Ectodermal cell (in vitro differentiated cells): Measurements from ENCODE around the gene SMIM3.

Source experiments
- H3K27ac ChIP-seq: 2 replicates; pipeline ENCODE4 v1.7.0; 2013; ENCODE audit warnings: mild to moderate bottlenecking, low read depth, low read length; ENCODE audit not compliant: insufficient read depth, poor library complexity, severe bottlenecking
- H3K27me3 ChIP-seq: 2 replicates; pipeline ENCODE4 v1.7.0; 2013; ENCODE audit warnings: mild to moderate bottlenecking, low read length; ENCODE audit not compliant: insufficient read depth, control insufficient read depth, poor library complexity, severe bottlenecking
- H3K36me3 ChIP-seq: one replicate; pipeline ENCODE4 v1.7.0; 2013; ENCODE audit warnings: low read length; ENCODE audit not compliant: control insufficient read depth, insufficient read depth
- H3K4me1 ChIP-seq: one replicate; pipeline ENCODE4 v1.7.0; 2013; ENCODE audit warnings: low read length; ENCODE audit not compliant: control insufficient read depth, insufficient read depth
- H3K4me3 ChIP-seq: 2 replicates; pipeline ENCODE4 v1.7.0; 2013; ENCODE audit warnings: low read depth, low read length, control low read depth; ENCODE audit not compliant: insufficient read depth
- H3K9me3 ChIP-seq: 2 replicates; pipeline ENCODE4 v1.7.0; 2013; ENCODE audit warnings: mild to moderate bottlenecking, low read length, moderate library complexity; ENCODE audit not compliant: control insufficient read depth
- WGBS, 2 experiments: methylation state at CpG; one replicate each; pipeline ENCODE4 v1.1.7; 2013; ENCODE audit warnings: missing lambda C conversion rate in 2 of 2; 5-methylcytosine and 5-hydroxymethylcytosine counted together

Gene SMIM3

DNA sequence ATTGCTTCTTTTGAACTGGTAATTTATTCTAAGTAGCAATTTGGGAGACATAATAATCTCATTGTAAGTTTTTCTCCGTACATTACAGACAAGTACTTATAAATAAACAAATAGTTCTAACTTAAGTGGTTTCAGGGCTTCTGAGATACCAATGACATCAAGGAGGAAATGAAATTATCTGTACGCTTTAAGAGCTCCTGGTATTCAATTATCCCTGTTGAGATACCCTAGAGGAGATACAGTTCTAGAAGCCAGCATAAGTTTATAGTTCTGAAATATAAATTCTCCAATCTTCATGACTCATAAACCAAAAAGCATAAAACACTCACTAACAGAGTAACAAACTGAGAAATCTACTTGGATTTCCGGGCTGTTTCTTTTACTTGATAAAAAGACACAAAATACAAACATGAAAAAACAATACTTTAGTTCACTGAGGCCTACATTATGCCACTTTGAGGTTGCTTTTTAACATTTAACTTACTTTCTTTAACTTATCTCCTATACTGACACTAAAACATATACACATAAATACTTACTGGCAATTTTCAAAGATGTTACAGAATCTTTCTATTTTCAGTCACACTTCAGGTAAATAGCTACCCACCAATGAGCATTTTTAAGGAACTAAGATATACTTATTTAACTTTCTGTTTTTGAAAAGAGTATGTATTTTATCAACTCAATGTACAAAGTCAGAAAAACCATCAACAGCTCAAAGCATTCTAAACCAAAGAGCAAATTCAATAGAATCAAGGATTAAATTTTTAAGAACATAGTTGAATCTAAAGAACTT lies 27.3 kb upstream of the SMIM3 start:
- Histone ChIP-seq H3K4me3 (no peak overlapping the region), H3K27ac (no peak overlapping the region), H3K4me1 (no peaks in the 10 kb centered on the region), H3K36me3 (peaks cover 33% of the 10 kb centered on the region), H3K27me3 (no peaks in the 10 kb centered on the region), H3K9me3 (no peaks in the 10 kb centered on the region)
- WGBS, 2 experiments, result 88 to 100% methylated on average over 1 to 3 of the region's 3 CpGs

DNA sequence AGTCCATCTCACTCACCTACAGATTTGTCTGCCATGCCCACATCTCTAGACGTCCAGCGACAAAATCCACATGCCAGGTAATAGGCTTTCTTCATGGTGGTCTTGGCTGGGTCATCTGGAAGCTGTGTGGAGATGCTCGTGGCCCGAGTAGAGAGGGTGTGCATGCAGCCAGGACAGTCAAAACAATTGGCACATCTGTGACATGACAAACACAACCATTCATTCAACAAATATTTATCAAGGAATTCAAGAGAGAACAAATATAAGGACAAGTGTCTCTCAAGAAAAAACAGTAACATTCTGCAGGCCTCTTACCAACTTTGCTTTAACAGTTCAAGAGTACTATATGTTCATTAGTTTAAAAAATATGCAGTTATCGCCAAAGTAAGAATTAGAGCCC lies 25.1 kb upstream of the SMIM3 start:
- H3K27ac ChIP-seq, result no peak overlapping the region
- no peak overlapping the region for H3K4me3 ChIP-seq
- WGBS, 2 experiments, result 94 to 98% methylated on average over 4 to 5 of the region's 5 CpGs
- H3K4me1 ChIP-seq, result no peaks in the 10 kb centered on the region
- peaks cover 33% of the 10 kb centered on the region for H3K36me3 ChIP-seq
- no peaks in the 10 kb centered on the region for H3K9me3 ChIP-seq
- H3K27me3 ChIP-seq, result no peaks in the 10 kb centered on the region

DNA sequence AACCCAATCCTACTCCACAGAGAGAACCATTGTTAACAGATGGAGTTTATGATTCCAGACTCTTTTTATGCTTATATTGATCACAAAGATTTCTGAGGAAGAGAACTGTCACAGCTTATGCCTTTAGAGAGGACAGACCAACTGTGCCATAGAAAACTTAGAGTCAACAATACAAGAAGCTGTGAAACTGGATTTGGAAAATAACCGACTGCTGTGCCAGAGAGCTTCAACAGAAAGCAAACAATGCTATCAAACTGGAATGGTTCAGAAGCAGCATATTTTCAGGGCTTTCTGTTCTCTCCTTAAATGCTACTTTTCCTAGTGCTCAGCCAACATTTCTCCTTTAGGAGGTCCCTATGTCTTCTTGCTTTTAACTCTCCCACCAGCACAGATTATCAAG lies 24.7 kb upstream of the SMIM3 start:
- H3K4me3 ChIP-seq, result no peak overlapping the region
- H3K9me3 ChIP-seq, result no peaks in the 10 kb centered on the region
- no peak overlapping the region for H3K27ac ChIP-seq
- no peaks in the 10 kb centered on the region for H3K4me1 ChIP-seq
- WGBS, 2 experiments, result 97 to 100% methylated on average over 1 of the region's 1 CpG
- peaks cover 31% of the 10 kb centered on the region for H3K36me3 ChIP-seq
- no peaks in the 10 kb centered on the region for H3K27me3 ChIP-seq

DNA sequence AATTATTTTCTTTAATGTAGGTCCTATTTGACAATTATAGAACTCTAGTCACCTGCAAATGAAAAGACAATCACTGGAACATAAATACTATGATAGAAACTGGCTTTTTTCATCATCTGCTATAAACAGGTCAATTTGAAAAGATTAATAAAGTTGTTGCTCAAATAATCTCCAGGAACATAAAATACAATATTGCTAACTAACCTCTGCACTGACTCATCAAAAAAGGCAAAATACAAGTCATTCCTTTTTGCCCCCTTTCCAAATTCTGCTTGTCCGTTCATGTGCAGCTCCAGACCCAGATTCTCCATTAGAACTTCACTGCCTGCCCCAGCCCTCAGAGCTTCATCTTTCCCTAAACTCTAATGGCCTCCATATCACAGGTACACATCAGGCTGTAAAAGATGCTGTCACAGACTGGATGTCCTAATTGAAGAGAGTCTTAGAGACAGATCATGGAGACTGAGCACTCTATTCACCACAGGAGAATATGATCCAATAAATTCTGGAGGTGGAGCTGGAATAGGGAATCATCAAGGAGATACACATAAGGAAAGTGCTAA lies 21.4 kb upstream of the SMIM3 start:
- 95 to 97% methylated on average over 1 of the region's 1 CpG for WGBS, 2 experiments

DNA sequence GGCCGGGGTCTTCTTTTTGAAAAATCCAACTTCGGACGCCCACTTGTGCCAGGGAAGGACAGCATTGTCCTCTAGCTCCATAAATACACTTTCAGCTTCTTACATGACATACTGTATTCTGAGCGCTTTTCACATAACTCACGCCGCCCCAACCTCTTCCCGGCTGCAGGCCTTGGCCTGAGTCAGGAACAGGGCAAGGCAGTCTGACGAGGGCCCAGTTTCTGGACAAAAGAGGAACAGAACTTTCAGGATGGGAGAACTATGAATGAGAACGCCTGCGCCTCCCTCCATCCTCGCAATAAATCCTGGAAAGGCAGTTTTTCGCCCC lies 20.4 kb upstream of the SMIM3 start:
- Histone ChIP-seq H3K4me3 (peak overlapping the region; percentile 94), H3K27ac (peak overlapping the region; percentile 96), H3K27me3 (no peaks in the 10 kb centered on the region), H3K4me1 (no peaks in the 10 kb centered on the region), H3K9me3 (no peaks in the 10 kb centered on the region), H3K36me3 (peaks cover 19% of the 10 kb centered on the region)
- WGBS, 2 experiments, result 11 to 13% methylated on average over 12 of the region's 12 CpGs

More for the DNA sequence above, 21.4 kb upstream of the SMIM3 start:
- H3K36me3 ChIP-seq, result peaks cover 26% of the 10 kb centered on the region
- H3K9me3 ChIP-seq, result no peaks in the 10 kb centered on the region
- H3K27ac ChIP-seq, result no peak overlapping the region
- no peak overlapping the region for H3K4me3 ChIP-seq
- no peaks in the 10 kb centered on the region for H3K4me1 ChIP-seq
- H3K27me3 ChIP-seq, result no peaks in the 10 kb centered on the region

DNA sequence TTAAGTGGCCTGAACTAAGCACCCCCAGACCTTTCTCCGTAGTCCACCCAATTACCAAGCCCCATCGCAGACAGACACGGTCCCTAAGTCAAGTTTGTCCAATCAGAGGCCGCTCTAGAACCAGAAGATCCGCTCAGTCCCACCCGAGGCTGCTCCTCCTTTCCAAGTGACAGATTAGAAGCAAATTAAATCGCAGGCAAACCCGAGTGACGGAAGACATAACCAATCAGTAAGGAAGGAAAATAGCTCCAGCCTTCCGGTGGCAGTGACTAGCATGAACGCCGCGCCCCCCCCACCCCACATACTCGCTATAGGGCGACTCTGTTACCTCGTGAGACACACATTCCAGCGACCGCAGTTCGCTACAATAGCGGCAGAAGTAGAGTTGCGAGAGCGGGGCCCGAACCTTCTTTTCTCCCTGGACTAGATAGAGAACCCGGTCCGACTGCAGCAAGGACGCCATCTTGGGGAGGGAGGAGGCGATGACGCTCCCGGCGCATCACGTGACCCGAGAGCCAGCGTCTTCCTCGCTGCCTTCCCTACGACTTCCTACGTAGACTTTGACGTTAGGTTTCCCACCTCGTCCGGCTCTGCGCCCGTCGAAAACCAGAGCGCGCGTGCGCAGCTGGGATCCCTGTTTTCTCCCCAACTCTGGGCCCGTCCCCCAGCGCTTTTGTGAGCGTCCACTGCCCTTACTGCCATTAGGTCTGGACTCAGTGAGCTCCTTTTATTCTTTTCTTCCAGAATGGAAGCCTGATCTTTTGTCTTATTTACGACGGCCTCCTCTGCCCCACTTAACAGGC lies 19.8 kb upstream of the SMIM3 start, which contains the start of gene DCTN4:
Gene DCTN4, minus strand, starts transcription at position 487 of the 803 bp plus-strand sequence. Its CDS starts 24 bp downstream, at position 463.
- no peaks in the 10 kb centered on the region for H3K9me3 ChIP-seq
- H3K4me1 ChIP-seq, result no peaks in the 10 kb centered on the region
- peak within 1 kb of the TSS; percentile 94 for H3K4me3 ChIP-seq
- no peaks in the 10 kb centered on the region for H3K27me3 ChIP-seq
- peak within 1 kb of the TSS; percentile 96 for H3K27ac ChIP-seq
- H3K36me3 ChIP-seq, result peaks cover 14% of the 10 kb centered on the region
- WGBS, 2 experiments, result 2 to 3% methylated on average over 51 of the region's 51 CpGs

DNA sequence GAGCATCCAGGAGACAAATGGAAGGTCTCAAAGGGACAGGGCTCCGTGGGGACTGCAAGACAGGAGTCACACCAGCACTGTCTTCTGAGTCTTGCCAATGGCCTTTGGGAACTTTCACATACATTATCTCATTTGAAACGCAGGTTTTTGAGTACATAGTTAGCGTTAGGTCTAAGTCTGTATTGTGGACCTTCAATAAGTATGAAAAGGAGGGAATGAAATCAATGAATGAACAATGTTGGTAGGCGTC lies 19.3 kb upstream of the SMIM3 start:
- no peaks in the 10 kb centered on the region for H3K27me3 ChIP-seq
- no peaks in the 10 kb centered on the region for H3K4me1 ChIP-seq
- peaks cover 9% of the 10 kb centered on the region for H3K36me3 ChIP-seq
- 80 to 82% methylated on average over 4 of the region's 4 CpGs for WGBS, 2 experiments
- no peaks in the 10 kb centered on the region for H3K9me3 ChIP-seq
- peak overlapping the region; percentile 94 for H3K4me3 ChIP-seq
- H3K27ac ChIP-seq, result peak overlapping the region; percentile 96

DNA sequence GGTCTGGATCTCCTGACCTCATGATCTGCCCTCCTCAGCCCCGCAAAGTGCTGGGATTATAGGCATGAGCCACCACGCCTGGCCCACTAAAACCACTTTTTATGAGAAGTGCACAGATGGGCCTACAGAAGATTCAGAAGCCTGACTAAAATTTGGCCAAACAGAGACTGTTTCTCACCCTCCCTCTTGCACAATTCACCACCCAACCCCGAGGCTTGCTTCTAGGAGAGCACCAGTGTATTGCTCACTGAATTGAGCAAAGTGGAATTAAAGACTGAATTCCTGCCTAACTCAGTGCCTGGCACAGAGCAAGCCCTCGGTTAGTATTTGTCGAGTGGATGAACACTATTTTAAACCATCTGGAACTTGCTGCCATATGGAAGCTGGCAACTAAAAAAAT lies 16.3 kb upstream of the SMIM3 start:
- H3K4me3 ChIP-seq, result no peak overlapping the region
- H3K4me1 ChIP-seq, result no peaks in the 10 kb centered on the region
- peaks cover 4% of the 10 kb centered on the region for H3K27me3 ChIP-seq
- WGBS, 2 experiments, result 94 to 95% methylated on average over 5 of the region's 5 CpGs
- H3K27ac ChIP-seq, result no peak overlapping the region
- H3K9me3 ChIP-seq, result no peaks in the 10 kb centered on the region
- no peaks in the 10 kb centered on the region for H3K36me3 ChIP-seq

DNA sequence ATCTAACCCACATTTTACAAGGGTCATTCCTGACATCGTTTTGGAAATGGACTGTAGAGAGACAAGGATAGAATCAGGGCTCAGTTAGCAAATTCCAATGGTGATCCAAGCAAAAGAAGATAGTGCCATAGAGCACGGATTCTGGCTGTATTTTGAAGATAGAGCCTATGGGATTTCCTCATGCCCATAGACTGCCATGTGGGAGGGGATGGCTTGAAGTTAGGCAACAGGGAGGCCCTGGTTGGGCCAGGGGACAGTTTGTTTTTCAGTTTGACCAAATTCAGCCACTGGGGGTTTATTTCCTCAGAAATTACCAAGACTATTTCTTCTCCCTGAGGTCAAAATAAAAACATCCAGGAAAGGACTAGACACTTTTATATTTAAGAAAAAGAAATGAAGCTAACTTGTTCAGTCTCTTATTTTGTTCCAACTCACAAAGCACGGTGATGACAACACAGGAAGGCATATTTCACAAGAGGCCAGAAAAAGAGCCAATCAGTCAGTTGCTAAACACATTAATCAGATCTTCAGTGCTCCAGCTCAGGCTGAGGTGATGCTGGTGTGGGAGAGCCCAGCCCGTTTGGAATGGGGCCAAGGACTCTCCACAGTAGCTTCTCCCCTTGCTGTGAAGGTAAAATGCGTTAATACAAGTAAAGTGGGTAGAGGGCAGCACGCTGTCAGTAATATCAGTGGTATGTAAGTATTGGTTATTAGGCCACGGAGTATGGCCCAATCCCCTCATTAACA lies 15.4 kb upstream of the SMIM3 start:
- Histone ChIP-seq H3K4me1 (no peaks in the 10 kb centered on the region), H3K36me3 (no peaks in the 10 kb centered on the region), H3K4me3 (no peak overlapping the region), H3K9me3 (no peaks in the 10 kb centered on the region), H3K27me3 (peaks cover 4% of the 10 kb centered on the region), H3K27ac (no peak overlapping the region)
- 77 to 83% methylated on average over 7 of the region's 7 CpGs for WGBS, 2 experiments

DNA sequence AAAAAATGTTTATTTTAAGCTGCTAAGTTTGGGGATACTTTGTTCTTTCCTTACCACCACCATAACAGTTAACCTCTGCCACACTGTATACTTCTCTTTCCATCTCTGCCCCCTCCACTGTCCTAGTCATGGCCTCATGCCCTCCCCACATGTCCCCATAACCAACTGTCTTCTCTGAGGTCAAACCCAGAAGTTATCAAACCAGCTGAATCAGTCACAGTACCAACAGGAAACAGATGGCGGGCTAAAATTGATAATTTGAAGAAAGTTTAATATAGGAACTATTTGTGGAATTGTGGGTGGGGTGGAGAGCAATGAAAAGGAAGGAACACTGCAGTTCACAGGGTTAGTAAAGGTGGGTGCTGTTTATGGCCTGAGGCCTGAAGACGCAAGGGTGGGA lies 14.0 kb upstream of the SMIM3 start:
- Histone ChIP-seq H3K27ac (no peak overlapping the region), H3K4me1 (no peaks in the 10 kb centered on the region), H3K9me3 (no peaks in the 10 kb centered on the region), H3K4me3 (no peak overlapping the region), H3K27me3 (peaks cover 7% of the 10 kb centered on the region), H3K36me3 (no peaks in the 10 kb centered on the region)
- WGBS, 2 experiments, result 93 to 94% methylated on average over 2 of the region's 2 CpGs
